HFFc6 (cell line): ENCODE measurements around the gene NAV2. TPM values are rescaled to one million over a fixed set of nuclear protein-coding genes. Genes with fewer than 3 reads are reported as not detected.

Source experiments
- DNase-seq: peaks from one replicate; pipeline ENCODE4 v3.0.0-alpha.2; 2018
- H3K27ac Mint-ChIP-seq: 2 replicates; pipeline ENCODE4 v1.8.0; 2020; ENCODE audit warnings: mild to moderate bottlenecking, mixed read lengths
- H3K27me3 Mint-ChIP-seq: 2 replicates; pipeline ENCODE4 v1.8.0; 2021; ENCODE audit warnings: mild to moderate bottlenecking, moderate library complexity, mixed read lengths; ENCODE audit not compliant: insufficient read depth
- H3K36me3 Mint-ChIP-seq: 2 replicates; pipeline ENCODE4 v1.8.0; 2021; ENCODE audit warnings: low read depth, mixed read lengths
- H3K4me1 Mint-ChIP-seq: 2 replicates; pipeline ENCODE4 v1.8.0; 2020; ENCODE audit warnings: low read depth, mixed read lengths
- H3K4me3 Mint-ChIP-seq: 2 replicates; pipeline ENCODE4 v1.8.0; 2020; ENCODE audit warnings: mild to moderate bottlenecking, moderate library complexity, mixed read lengths
- H3K9me3 Mint-ChIP-seq: 2 replicates; pipeline ENCODE4 v1.8.0; 2020; ENCODE audit warnings: mild to moderate bottlenecking, mixed read lengths
- total RNA-seq, 6 experiments: library from RNA; stranded (reverse); fragmentation: NEBNext Ultra II Directional; extraction: Animal tissue kit (Norgen Biotek cat#: 25700); gene quantifications; 2 replicates in 1 of 6; 3 replicates in 5 of 6; pipeline ENCODE4 v1.2.3, GENCODE V29; 2021
- TF ChIP-seq, protein P1 (sequence below): fragments of 200-600 bp; sonication (generic); IDR thresholded peaks from 2 replicates; pipeline ENCODE4 v1.5.0; 2021; ENCODE audit warnings: antibody characterized with exemption, mild to moderate bottlenecking

NAV2 gene
- total RNA-seq, 6 experiments from 2014 or later = 12.4 to 34.9 (median 31.8) TPM

DNA sequence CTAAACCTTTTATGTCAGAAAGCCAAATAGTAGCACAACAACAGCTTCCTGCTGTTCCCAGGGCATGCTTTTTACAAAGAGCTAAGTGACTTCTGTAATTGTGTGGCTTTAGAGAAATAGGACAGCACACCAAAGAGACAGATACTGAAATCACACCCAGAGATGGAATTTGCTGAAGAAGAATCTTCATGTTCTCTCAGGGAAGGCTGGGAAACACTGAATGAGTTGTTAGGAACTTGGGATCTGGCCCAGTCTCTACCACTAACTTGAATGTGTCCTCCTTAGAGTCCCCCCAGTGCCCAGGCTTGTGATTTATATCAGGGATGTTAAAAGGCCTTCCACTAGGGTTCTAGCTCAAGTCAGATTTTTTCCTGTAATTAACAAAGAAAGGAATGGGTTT is 272.5 kb downstream of the NAV2 start:
- Mint-ChIP-seq H3K4me3 (no peak overlapping the region), H3K27ac (peak overlapping the region; percentile 40; the same call in 1 of the 2 replicates), H3K36me3 (peaks cover 21% of the 10 kb centered on the region), H3K4me1 (peaks cover 42% of the 10 kb centered on the region), H3K27me3 (peaks cover 3% of the 10 kb centered on the region; the same call in 1 of the 2 replicates), H3K9me3 (no peaks in the 10 kb centered on the region)
- DNase-seq = no peak
- TF ChIP-seq, protein P1, sequence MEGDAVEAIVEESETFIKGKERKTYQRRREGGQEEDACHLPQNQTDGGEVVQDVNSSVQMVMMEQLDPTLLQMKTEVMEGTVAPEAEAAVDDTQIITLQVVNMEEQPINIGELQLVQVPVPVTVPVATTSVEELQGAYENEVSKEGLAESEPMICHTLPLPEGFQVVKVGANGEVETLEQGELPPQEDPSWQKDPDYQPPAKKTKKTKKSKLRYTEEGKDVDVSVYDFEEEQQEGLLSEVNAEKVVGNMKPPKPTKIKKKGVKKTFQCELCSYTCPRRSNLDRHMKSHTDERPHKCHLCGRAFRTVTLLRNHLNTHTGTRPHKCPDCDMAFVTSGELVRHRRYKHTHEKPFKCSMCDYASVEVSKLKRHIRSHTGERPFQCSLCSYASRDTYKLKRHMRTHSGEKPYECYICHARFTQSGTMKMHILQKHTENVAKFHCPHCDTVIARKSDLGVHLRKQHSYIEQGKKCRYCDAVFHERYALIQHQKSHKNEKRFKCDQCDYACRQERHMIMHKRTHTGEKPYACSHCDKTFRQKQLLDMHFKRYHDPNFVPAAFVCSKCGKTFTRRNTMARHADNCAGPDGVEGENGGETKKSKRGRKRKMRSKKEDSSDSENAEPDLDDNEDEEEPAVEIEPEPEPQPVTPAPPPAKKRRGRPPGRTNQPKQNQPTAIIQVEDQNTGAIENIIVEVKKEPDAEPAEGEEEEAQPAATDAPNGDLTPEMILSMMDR = no peak

DNA sequence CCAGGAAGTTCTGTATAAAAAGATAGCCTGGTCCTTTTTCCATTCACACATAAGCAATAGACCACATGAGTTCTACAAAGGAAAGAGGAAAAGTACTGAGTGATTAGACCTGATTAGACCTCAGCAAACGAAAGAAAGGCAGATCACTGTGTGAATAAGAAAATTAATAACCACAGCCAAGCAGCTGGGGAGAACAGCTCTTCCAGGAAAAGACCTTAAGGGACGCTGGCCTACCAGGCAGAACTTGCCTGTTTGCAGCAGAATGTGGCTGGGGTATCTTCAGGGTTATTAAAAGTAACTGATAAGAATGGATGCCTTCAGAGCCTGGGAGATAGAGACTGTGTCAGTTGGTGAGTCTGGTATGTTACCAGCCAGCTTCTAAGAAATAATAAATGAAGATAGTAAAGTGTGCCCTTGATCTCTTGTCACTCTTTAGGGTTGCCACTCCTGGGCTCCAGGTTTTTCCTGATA is 274.7 kb downstream of the NAV2 start:
- H3K27me3 Mint-ChIP-seq = peaks cover 3% of the 10 kb centered on the region; the same call in 1 of the 2 replicates
- no peak overlapping the region for H3K4me3 Mint-ChIP-seq
- peak overlapping the region; percentile 93 for H3K27ac Mint-ChIP-seq
- peaks cover 35% of the 10 kb centered on the region for H3K4me1 Mint-ChIP-seq
- TF ChIP-seq, protein P1 = no peak
- no peak for DNase-seq
- H3K9me3 Mint-ChIP-seq = no peaks in the 10 kb centered on the region
- H3K36me3 Mint-ChIP-seq = peaks cover 34% of the 10 kb centered on the region

DNA sequence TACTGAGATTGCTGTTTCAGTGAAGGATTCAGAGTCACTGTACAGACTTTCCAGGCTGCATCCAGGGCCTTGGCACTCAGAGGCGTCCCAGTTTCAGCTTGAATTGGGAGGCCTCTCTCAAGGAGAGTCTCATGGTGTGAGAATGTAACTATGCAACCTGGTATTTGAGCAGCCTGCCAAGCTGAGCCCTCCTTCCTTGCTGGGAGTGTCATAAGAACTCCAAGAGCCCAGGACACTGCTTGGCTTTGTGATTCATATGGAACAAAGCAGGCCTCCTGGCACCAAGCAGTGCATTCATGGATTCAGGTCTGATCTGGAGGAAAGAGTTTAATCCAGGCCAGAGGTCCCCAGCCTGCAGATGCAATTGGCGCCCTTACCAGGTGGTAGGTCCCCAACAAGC is 276.0 kb downstream of the NAV2 start:
- H3K27ac Mint-ChIP-seq = peak overlapping the region; percentile 93
- H3K36me3 Mint-ChIP-seq = peaks cover 44% of the 10 kb centered on the region
- peaks cover 3% of the 10 kb centered on the region; the same call in 1 of the 2 replicates for H3K27me3 Mint-ChIP-seq
- H3K4me1 Mint-ChIP-seq = peaks cover 35% of the 10 kb centered on the region
- H3K9me3 Mint-ChIP-seq = no peaks in the 10 kb centered on the region
- TF ChIP-seq, protein P1 = no peak
- DNase-seq = peak; percentile 86
- no peak overlapping the region; the same call in 1 of the 2 replicates for H3K4me3 Mint-ChIP-seq

DNA sequence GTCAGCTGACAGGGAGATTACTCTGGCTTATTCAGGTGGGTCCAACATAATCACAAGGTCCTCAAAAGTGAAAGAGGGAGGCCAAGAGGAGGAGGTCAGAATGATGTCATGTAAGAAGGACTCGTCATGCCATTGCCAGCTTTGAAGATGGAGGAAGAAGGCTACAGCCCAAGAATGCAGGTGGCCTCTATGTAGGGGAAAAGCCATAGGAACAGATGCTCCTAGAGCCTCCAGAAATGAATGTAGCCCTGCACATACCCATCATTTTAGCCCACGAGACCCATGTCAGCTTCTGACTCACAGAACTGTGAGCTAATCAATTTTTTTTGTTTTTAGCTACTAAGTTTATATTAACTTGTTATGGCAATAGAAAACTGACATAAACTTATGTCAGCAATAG is 276.6 kb downstream of the NAV2 start:
- Mint-ChIP-seq H3K27ac (peak overlapping the region; percentile 93), H3K4me1 (peaks cover 35% of the 10 kb centered on the region), H3K9me3 (no peaks in the 10 kb centered on the region), H3K36me3 (peaks cover 46% of the 10 kb centered on the region), H3K4me3 (no peak overlapping the region), H3K27me3 (no peaks in the 10 kb centered on the region; the same call in 1 of the 2 replicates)
- DNase-seq = no peak
- TF ChIP-seq, protein P1 = no peak

DNA sequence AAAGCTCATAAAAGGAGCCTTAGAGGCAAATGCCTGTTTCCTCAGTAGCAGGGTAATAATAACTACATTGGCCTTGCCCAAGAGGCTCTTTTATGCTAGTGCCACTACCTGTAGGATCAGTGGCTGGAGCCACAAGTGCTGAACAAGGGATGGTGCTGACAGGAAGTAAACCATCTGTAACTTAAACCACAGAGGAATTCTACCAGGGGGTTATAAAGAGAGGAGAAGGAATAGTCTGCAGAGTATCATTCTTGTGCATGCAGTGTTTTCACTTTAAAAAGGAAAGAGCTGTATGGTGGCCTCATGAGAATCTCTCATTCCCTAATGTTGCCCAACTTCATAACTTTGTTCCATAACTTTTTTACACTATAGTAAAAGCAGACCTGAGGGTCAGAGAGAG is 279.5 kb downstream of the NAV2 start:
- DNase-seq = no peak
- peaks cover 36% of the 10 kb centered on the region for H3K36me3 Mint-ChIP-seq
- H3K4me1 Mint-ChIP-seq = peaks cover 48% of the 10 kb centered on the region
- H3K4me3 Mint-ChIP-seq = no peak overlapping the region
- no peak overlapping the region; the same call in 1 of the 2 replicates for H3K27ac Mint-ChIP-seq
- H3K27me3 Mint-ChIP-seq = no peaks in the 10 kb centered on the region; the same call in 1 of the 2 replicates
- TF ChIP-seq, protein P1 = no peak
- no peaks in the 10 kb centered on the region for H3K9me3 Mint-ChIP-seq

DNA sequence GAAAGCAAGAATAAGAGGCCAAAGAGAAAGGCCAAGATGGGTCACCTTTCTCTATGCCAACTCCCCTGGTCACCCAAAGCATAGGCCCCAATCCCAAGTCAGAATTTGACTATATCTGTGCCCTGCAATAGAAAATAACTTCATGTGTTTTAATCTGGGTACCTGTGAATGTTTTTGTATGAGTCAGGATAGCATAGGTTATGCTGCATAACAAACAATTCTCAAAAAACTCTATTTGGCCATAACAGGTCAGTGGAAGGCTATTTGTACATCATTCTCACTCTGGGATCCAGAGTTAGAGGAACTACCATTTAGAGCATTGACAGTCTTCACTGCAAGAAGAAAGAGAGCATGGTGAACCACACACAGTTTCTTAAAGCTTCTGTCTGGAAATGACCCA is 280.4 kb downstream of the NAV2 start:
- Mint-ChIP-seq H3K36me3 (peaks cover 31% of the 10 kb centered on the region), H3K4me3 (no peak overlapping the region), H3K27me3 (no peaks in the 10 kb centered on the region), H3K27ac (no peak overlapping the region), H3K9me3 (no peaks in the 10 kb centered on the region), H3K4me1 (peaks cover 40% of the 10 kb centered on the region)
- no peak for DNase-seq
- TF ChIP-seq, protein P1 = no peak
